ENCODE results near the gene RAP1GAP2.

RAP1GAP2 gene

DNA sequence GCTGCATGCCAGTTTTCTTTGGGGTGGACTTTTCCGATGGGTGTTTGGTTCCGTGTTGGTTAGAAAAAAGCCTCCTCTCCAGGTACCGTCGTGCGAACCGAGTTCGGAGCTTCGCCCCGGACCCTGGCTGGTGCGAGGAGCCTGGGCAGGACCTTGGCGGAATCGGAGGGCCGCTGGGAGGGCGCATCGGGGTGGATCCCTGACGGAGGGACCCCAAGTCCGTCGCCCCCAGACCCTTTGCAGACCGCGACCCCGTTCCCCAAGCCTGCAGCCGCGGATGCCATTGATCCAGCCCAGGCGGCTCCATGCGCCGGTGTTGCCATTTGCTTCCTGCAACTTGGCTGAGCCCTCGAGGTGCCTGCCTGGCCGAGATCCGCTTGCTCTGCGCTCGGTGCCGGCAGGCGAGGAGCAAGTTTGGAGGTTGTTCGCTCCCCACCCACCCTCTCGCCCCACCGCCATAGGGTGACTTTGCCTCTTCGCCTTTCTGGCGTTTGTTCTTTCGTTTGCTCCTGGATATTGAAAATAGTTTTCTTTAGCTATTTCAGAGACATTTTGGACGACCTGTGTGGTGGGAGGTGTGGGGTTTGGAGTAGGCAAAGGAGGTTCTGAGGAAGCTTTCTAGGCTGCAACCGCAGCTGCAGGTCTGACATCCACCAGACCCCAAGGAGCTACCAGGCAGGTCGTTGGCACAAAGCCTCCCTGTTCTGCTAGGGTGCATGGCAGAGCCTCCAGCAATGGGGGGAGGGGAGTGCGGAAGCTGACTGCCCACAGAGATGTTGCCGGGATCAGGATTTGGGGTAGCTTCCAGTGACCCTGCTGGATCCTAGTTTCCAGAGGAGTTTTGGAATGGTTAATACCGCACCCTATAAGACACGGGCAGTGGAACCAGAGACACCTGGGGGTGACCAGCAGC, 58.2 kb downstream of the RAP1GAP2 start:
- no peak for DNase-seq

- no peak for DNase-seq
These were observed 58.9 kb downstream of the RAP1GAP2 start for GRCh38 chr17:2855063-2855600.

- no peak for DNase-seq
These were observed 60.5 kb downstream of the RAP1GAP2 start for GRCh38 chr17:2856727-2857126.

DNA sequence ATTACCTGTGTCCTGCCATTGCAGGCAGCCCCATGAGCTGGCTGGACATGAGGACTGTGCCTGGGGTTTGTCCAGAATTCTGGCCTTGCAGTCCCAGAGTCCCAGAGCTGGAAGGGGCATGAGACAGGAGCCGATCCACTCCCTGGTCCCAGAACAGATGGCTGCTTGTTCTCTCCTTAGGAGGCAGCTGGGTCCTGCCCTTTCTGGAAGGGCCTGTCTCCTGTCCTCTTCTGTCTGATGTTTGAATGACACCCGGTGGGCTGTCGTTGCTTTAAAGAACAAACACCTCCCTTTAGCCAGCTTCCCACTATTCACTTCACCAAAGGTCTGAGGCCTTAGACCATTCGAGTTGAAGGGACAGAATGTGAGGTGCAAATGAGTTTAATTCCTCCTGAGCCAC, 63.8 kb downstream of the RAP1GAP2 start:
- DNase-seq = no peak

- DNase-seq = no peak
These were observed 64.6 kb downstream of the RAP1GAP2 start for GRCh38 chr17:2860883-2861282.

DNA sequence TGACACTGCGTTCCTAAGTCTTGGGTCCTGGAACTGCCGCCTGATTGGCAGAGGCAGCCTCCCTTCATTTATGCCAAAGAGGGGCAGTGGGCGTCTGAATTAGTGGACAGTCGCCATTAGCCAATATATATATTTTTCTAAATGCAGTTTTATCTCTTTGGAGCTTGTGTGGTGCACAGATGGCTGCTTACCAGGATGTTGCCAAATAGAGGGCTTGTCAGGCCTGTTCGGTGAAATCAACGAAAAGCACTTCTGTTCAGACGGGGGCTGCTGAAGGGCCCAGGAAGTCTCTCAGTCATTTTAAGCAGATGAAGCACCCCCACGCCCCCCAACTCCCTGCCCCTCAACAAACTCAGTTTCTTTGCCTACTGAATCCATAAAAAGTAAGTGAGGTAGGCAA, 66.0 kb downstream of the RAP1GAP2 start:
- no peak for DNase-seq

GRCh38 chr17:2863204-2863603, 67.0 kb downstream of the RAP1GAP2 start:
- DNase-seq = no peak

DNA sequence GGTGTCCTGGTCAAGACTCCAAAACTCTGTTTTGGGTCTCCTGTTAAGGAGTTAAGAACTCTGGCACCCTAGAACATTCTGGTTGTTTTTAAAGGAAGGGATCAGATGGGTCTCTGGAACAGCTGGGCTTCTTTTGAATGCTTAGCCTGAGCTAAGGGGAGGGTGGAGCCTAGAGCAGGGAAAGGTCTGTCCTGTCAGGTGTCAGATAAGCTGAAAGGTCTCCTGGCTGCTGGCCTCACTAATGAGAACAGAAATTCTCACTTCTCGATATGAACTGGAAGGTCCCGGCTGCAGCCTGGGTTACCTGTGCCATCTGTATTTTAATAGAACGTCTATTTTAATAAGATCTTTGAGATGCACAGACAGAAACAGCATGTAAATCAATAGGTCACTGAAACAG, 69.0 kb downstream of the RAP1GAP2 start:
- DNase-seq = no peak

GRCh38 chr17:2867441-2868424, 71.5 kb downstream of the RAP1GAP2 start:
- no peak for DNase-seq

DNA sequence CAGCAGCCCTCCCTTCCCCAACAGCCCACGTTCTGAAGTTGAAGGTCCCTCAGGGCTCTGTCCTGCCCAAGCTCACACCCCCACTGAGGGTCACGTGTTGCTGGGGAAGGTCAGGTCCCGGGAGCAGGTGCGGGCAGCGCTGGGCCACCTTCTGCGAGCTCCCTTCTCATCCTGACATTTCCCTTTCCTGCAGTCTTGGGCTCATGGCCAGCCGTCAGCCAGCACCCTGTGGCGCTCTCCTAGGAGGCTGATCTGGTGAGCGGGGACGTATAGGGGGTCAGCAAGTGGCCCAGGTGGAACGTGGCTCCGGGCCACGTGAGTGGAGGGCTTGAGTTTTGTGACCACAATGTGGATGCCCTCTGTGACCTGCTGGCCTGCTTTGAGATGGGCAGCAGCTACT, 73.4 kb downstream of the RAP1GAP2 start:
- DNase-seq = no peak

DNA sequence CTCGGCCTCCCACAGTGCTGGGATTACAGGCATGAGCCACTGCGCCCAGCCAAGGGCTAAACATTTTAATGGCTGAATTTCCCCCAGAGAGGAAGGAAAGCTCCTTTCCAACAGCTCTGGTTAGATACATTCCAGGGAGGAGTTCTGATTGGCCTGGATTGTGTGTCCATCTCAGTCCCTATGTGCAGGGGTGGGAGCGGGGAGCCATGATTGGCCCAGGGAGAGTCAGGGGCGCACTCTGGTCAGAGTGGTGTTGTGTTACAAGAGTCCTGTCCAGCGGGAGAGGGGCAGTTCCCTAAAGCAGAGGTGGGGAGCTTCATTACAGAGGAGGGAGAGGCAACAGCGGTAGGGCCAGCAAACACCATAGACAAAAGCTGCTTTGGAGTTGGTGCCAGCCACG, 75.0 kb downstream of the RAP1GAP2 start:
- no peak for DNase-seq

DNA sequence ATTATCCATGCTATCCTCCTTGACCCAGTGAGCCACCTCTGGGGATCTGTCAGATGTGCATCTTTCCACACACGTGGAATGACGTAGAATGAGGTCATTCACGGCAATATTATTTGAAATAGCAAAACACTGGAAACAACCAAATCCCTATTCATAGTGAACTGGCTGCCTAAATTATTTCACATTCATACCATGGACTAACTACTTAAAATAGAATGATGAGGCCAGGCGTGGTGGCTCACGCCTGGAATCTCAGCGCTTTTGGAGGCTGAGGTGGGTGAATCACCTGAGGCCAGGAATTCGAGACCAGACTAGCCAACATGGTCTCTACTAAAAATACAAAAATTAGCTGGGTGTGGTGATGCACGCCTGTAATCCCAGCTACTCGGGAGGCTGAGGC, 75.5 kb downstream of the RAP1GAP2 start:
- no peak for DNase-seq

DNA sequence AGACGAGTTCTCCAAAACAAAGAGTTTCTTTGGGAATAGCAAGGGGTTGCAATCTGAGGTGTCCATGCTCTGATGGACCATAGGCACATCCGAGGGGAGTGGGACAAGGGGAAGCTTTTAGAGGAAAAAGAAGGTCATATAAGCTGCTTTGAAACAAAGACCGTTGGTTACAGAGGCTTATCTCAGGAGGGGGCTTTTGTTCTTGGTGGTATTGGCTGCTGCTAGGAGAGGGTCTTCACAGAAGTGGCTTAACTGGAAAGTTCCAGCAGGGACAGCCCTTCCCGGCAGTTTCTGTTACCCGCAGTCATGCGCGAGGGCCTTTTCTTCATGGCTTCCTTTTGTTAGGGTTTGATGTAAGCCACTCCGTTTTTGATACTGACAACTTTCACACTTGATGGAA, 76.0 kb downstream of the RAP1GAP2 start:
- no peak for DNase-seq

- DNase-seq = no peak
These were observed 78.0 kb downstream of the RAP1GAP2 start for GRCh38 chr17:2874189-2874686.

DNA sequence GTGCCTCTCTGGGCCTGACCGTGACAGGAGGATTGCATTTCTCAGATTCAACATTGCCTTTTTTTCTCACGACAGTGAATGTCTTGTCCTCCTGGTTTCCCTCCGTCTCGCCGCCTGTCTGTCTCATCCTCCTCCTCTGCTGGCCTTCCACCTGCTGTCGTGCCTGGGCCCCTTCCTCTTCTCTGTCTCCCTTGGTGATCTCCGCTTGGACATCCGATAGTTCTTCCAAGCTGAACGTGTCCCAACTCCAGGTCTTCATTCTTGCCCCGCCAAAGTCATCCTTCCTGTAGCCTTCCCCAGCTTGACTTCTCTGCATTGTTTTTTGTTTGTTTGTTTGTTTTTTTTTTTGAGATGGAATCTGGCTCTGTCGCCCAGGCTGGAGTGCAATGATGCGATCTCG, 79.4 kb downstream of the RAP1GAP2 start:
- no peak for DNase-seq

DNA sequence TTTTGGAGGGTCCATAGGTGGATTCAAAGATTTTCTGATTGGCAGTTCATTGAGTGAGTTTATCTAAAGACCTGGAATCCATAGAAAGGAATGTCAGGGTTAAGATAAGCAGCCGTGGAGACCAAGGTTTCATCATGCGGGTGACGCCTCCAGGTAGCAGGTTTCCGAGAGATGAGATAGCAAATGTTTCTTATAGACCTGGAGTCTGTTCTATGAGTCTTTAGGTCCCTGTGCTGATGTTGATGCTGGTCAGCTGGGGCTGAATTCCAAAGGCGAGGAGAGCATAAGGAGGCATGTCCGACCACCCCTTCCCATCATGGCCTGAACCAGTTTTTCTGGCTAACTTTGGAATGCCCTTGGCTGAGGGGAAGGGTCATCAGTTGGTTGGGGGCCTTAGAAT, 80.2 kb downstream of the RAP1GAP2 start:
- DNase-seq = no peak

DNA sequence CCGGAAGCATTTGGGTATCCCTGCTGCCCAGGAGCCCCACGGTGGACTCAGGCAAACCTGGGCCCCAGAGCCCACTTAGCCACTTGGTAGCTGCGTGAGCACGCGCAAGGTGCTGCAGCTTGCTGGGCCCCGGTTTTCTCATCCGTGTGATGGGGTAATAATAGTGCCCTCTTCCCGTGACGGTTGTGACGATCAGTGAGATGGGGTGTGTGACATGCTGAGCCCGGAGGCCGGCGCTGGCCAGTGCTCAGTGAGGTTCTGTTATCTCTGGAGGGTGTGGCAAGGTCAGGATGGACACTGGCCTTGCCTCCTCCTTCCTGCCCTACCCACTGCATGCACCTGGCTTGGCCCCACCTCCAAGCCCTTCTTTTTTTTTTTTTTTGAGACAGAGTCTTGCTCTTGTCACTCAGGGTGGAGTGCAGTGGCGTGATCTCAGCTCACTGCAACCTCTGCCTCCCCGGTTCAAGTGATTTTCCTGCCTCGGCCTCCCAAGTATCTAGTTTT, 82.6 kb downstream of the RAP1GAP2 start:
- DNase-seq = no peak

DNA sequence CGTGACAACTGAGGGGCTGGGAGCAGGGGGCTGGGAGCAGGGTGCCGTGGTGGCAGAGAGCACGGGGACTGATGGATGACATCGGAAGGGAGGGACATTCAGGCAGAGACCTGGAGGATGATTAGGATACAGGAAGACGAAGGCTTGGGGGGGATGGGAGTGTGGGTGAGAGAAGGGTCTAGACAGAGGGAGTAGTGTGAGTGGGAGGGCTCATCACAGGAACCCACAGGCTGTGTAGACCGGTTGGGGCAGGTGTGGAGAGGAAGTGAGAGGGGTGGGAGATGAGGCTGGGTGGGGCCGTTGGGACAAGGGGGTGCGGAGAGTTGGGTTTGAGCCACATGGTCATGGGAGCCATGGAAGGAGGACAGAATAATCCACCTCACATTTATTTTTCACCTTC, 83.8 kb downstream of the RAP1GAP2 start:
- no peak for DNase-seq

DNA sequence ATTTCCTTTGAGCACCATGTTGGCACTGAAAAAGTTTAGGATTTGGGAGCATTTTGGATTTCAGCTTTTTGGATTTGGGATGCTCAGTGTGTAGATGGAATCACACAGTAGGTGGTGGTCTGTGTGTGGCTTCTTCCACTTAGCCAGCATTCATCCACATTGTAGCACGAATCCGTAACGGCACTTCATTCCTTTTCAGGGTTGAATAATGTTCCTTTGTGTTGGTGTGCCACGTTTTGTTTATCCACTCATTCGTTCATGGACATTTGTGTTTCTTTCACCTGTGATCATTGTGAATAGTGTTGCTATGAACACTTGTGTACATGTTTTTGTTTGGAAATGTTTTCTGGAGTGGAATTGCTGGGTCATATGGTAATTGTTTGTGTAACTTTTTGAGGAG, 85.1 kb downstream of the RAP1GAP2 start:
- DNase-seq = no peak

DNA sequence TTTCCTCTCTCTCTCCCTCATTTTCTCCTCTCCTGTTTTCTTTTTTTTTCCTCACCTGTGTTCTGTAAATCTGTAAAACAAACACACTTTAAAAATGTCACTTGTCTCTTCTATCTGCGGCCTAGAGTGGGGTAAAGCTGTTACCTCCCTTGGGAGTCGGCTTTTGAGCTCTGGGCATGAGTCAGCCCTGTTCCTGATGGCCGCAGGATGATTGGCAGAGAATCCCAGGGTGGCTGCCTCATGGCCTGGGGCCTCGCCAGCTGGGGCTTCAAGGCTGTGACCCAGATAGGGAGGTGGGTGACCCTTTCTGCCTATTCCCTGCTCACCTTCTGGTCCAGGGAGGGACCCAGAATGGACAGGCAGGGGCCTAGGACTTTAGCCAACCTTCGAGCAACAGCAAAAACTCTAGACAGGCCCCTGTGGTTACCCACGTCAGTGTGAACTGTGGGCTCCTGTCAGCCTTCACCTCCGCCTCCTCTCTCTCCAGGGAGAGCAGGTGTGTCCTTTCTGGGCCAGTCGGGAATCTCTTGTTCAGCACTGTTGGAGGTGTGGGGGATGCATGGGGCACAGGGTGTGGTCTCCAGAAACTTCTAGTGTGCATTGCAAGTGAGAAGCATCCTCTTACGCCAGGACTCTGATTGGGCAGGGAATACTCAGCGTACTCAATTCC, 87.4 kb downstream of the RAP1GAP2 start:
- no peak for DNase-seq

- DNase-seq = no peak
These were observed 89.5 kb downstream of the RAP1GAP2 start for GRCh38 chr17:2885733-2886132.

- DNase-seq = no peak
These were observed 92.1 kb downstream of the RAP1GAP2 start for GRCh38 chr17:2888326-2888725.

DNA sequence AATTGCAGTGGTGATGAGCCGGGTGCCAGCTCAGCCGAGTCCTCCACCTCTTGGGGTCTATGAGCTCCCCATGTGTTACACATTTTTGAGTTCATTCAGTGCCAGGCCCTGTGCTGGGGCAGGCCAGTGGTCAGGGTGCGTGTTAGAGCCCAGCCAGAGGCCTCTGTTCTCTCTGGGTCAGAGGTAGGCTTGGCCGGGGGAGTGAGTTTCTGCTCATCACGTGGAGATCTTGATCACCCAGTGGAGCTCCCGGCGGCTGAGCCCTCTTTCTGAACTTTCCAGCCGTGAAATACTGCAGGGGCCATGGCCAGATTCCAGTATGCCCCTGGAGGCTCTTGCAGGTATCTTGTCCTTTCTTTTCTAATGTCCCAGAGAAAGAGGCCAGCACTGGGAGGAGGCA, 93.0 kb downstream of the RAP1GAP2 start:
- no peak for DNase-seq

All from NCI-H1048 (cell line).